ENCODE measurements around the gene ZFPM1. TPM values are rescaled to one million over a fixed set of nuclear protein-coding genes. Genes with fewer than 3 reads are reported as not detected.

ZFPM1 gene
- total RNA-seq, 1 experiment from 2014 or later, result 14.6 TPM

DNA sequence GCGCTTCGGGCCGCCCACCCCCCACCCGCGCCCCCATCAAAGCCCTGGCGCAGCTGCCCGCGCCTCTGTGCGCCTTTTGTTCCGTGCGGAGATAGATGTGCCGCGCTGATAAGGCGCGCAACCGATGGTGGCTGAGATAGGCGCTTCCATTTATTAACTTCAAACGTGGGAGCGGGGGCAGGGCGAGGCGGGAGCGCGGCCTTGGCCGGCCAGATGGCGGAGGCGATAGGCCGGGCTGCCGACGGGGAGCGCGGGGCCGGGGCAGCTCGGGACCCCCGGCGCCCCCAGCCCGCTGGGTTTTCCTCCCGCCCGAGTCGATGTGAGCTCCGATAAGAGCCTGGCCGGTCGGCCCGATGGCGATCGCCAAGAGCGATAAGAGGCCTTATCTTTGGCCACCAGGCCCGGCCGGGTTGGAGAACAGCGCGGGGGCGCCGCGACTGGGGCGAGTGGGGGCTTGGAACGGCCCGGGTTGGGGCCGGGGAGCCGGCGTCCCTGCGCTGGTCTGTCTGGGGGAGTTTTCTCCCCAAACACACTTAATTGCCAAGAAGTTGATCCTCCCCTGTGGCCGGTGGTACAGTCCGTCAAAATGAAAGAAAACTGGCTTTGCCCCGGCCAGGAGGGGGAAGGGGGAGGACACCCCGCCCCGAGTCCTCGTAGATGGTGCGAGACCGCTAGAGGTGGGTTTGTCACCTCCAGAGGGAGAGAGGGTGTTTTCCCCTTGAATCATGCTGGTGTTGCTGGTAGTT is 2.7 kb downstream of the ZFPM1 start (continued):
- TF ChIP-seq, protein P1, sequence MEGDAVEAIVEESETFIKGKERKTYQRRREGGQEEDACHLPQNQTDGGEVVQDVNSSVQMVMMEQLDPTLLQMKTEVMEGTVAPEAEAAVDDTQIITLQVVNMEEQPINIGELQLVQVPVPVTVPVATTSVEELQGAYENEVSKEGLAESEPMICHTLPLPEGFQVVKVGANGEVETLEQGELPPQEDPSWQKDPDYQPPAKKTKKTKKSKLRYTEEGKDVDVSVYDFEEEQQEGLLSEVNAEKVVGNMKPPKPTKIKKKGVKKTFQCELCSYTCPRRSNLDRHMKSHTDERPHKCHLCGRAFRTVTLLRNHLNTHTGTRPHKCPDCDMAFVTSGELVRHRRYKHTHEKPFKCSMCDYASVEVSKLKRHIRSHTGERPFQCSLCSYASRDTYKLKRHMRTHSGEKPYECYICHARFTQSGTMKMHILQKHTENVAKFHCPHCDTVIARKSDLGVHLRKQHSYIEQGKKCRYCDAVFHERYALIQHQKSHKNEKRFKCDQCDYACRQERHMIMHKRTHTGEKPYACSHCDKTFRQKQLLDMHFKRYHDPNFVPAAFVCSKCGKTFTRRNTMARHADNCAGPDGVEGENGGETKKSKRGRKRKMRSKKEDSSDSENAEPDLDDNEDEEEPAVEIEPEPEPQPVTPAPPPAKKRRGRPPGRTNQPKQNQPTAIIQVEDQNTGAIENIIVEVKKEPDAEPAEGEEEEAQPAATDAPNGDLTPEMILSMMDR (IDR thresholded peaks at IDR 0.05 in 2 of 3, conservative IDR thresholded peaks at IDR 0.05 in 1 of 3; ENCODE audit: borderline replicate concordance in 1 of 3, insufficient read depth in 1 of 3, low read depth in 2 of 3, low read length in 2 of 3), result no peak
- TF ChIP-seq RAD21 (IDR thresholded peaks at IDR 0.05; ENCODE audit: low read depth) (no peak), CEBPB (IDR thresholded peaks at IDR 0.05; ENCODE audit: low read depth) (no peak), SP1 (IDR thresholded peaks at IDR 0.05; ENCODE audit: low read depth) (no peak)

DNA sequence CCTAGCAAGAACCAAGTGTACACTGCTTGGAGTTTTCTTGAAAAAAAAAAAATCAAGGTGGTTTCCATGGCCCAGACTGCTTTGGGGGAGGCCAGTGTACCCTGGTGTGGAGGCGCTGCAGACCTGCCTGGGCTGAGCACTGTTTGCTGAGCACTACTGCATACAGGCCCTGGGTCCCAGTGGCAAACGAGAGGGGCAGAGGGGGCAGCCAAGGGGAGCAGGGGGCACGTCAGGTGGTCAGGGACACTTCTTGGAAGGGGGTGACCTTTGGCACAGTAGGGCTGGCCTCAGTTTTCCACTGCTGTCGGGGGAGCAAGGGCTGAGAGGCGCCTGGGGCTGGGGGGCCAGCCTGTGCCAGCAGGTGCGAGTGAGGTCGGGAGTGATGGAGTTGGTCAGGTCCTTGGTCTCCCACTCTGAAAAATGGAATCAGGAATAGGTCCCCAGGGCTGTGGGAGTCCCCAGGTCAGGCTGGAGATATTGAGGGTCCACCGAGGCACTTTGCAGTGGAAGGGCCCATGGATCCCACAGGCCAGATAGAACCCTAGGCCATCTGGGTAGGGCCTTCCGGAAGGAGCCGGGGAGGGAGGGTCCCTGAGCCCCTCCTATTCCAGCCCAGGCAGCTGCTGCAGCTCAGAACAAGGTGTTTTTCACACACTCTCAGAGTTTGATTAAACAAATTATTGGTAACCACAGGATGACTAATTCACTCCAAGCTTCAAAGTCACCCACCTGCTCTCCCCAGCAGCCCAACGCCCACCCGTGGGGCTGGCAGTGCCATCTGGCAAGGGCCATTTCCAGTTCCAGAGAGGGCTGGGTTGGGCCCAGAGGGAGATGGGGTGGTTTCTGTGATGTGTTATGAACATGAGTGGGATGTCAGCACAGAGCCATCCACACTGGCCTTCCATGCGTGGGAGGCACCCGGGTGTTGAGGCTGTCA is 3.5 kb downstream of the ZFPM1 start:
- RAD21 ChIA-PET (ENCODE audit: low non-redundant PET in 1 of 2, low total read pairs in 2 of 2, uncharacterized antibody in 2 of 2, unreplicated experiment in 2 of 2), result no interaction called here
- no peak for DNase-seq (ENCODE audit: low read depth, low spot score)
- POLR2A ChIA-PET, result interaction anchor here (0.6 kb wide), 1 partner anchor 113 kb away, joined by 3 read pairs; the partner anchor contains the start of gene ZC3H18
- peak overlapping the region; percentile 100 for H3K4me2 ChIP-seq (ENCODE audit: low read length)
- H3K9me2 ChIP-seq (ENCODE audit: insufficient read depth), result no peaks in the 10 kb centered on the region
- intact Hi-C loops (cut with micrococcal nuclease), result loop anchor here (5.0 to 10.0 kb wide), 2 partner anchors 71 to 682 kb away; no protein-coding TSS in a partner anchor
- peaks cover 70% of the 10 kb centered on the region for H3K79me2 ChIP-seq (ENCODE audit: insufficient read depth, low read length)
- ATAC-seq, result no peak
- BruUV-seq (replicated peaks), result no TSS peak
- CTCF ChIA-PET, result no interaction called here
- H3K27me3 ChIP-seq (ENCODE audit: insufficient read depth, low read length), result no peaks in the 10 kb centered on the region
- peak overlapping the region; percentile 89 for H3K9ac ChIP-seq (ENCODE audit: low read length)
- no peak overlapping the region for H2AFZ ChIP-seq (ENCODE audit: low read depth, low read length, poor library complexity, severe bottlenecking)
- TF ChIP-seq JUND (IDR thresholded peaks at IDR 0.05) (no peak), POLR2A (IDR thresholded peaks at IDR 0.05; ENCODE audit: borderline replicate concordance, extremely low read depth, insufficient read depth, insufficient read length) (no peak), TCF7L2 (IDR thresholded peaks at IDR 0.05; ENCODE audit: borderline replicate concordance, extremely low read depth, insufficient read depth, insufficient read length) (peak; percentile 31), FOSL1 (IDR thresholded peaks at IDR 0.05; ENCODE audit: low read depth) (no peak)
- TF ChIP-seq, protein P2, sequence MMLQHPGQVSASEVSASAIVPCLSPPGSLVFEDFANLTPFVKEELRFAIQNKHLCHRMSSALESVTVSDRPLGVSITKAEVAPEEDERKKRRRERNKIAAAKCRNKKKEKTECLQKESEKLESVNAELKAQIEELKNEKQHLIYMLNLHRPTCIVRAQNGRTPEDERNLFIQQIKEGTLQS (IDR thresholded peaks at IDR 0.05), result no peak
- peak overlapping the region; percentile 91 for H3K27ac ChIP-seq (ENCODE audit: low read depth, low read length)
- peak overlapping the region; percentile 58 to 94 for H3K4me3 ChIP-seq (replicated peaks in 1 of 2; ENCODE audit: low read depth in 1 of 2, low read length in 2 of 2)
- H3K9me3 ChIP-seq (ENCODE audit: control insufficient read depth in 1 of 2, insufficient read depth in 1 of 2, low read depth in 1 of 2, low read length in 2 of 2), result no peaks in the 10 kb centered on the region
- peaks cover 36 to 64% of the 10 kb centered on the region in 2 experiments for H3K4me1 ChIP-seq (ENCODE audit: control insufficient read depth in 1 of 2, insufficient read depth in 2 of 2, low read length in 2 of 2)
- peaks cover 9% of the 10 kb centered on the region; the same call in 1 of the 2 replicates for H4K20me1 ChIP-seq (ENCODE audit: insufficient read depth)
- H3K36me3 ChIP-seq (ENCODE audit: control insufficient read depth in 1 of 2, insufficient read depth in 2 of 2, low read length in 2 of 2), result no peaks in the 10 kb centered on the region

Measured in HCT116 (cell line).